Activated naive CD8-positive, alpha-beta T cell treated with anti-CD3 and anti-CD28 coated beads, Interleukin-2, amount 10 ng/mL, durations not matched to agents 7 days and 5 days (primary cell): ENCODE results near the gene KRTCAP2. TPM values are rescaled to one million over a fixed set of nuclear protein-coding genes. Genes with fewer than 3 reads are reported as not detected.
"Not testable (repeated sequence)": the region's sequence is repeated elsewhere in the genome, so short reads cannot be mapped to it uniquely, and the experiment has no call there.

Experiments
- ATAC-seq: fragments of 150-1000 bp; cut with Tn5 transposase; one replicate; pipeline ENCODE4 v1.10.0; 2021; ENCODE audit warnings: low read depth, moderate library complexity
- POLR2A ChIA-PET: fragments of 350-600 bp; sonication (Branson Sonifier 250); formaldehyde crosslinking; loops from one replicate; lab custom pipeline; 2021; ENCODE audit warnings: antibody characterized with exemption; lab: Charles Lee
- DNase-seq: peaks from one replicate; pipeline ENCODE4 v3.0.0; 2021
- H3K27ac Mint-ChIP-seq: one replicate; pipeline ENCODE4 v1.8.0; 2022; ENCODE audit warnings: mild to moderate bottlenecking, mixed read lengths
- H3K27me3 Mint-ChIP-seq: one replicate; pipeline ENCODE4 v1.8.0; 2022; ENCODE audit warnings: mild to moderate bottlenecking, moderate library complexity, mixed read lengths
- H3K36me3 Mint-ChIP-seq: one replicate; pipeline ENCODE4 v1.8.0; 2021; ENCODE audit warnings: mild to moderate bottlenecking, mixed read lengths
- H3K4me1 Mint-ChIP-seq: one replicate; pipeline ENCODE4 v1.8.0; 2021; ENCODE audit warnings: mixed read lengths
- H3K4me3 Mint-ChIP-seq: one replicate; pipeline ENCODE4 v1.8.0; 2022; ENCODE audit warnings: mild to moderate bottlenecking, moderate library complexity, mixed read lengths
- H3K9me3 Mint-ChIP-seq: one replicate; pipeline ENCODE4 v1.8.0; 2021; ENCODE audit warnings: mixed read lengths
- total RNA-seq, 2 experiments: library from RNA; stranded (reverse); gene quantifications; one replicate each; pipeline ENCODE4 v1.2.3, GENCODE V29; 2021

Gene KRTCAP2
- total RNA-seq, 2 experiments from 2014 or later = 146 to 170 TPM

DNA sequence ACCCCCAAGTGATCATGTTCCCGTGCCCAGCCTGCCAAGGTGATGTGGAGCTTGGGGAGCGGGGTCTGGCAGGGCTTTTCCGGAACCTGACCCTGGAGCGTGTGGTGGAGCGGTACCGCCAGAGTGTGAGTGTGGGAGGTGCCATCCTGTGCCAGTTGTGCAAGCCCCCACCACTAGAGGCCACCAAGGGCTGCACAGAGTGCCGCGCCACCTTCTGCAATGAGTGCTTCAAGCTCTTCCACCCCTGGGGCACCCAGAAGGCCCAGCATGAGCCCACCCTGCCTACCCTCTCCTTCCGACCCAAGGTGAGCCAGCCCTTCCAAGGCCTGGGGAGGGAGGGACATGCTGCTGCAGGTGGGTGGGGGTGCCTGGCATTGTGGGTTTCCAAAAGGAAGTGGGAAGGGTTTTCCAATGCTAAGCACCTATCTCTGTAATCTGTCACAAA, 2.8 kb upstream of the KRTCAP2 start:
- peak overlapping the region; percentile 40 for H3K4me3 Mint-ChIP-seq
- DNase-seq (peak; percentile 43), ATAC-seq (no peak)
- no peaks in the 10 kb centered on the region for H3K27me3 Mint-ChIP-seq
- H3K36me3 Mint-ChIP-seq = peaks cover 11% of the 10 kb centered on the region
- H3K9me3 Mint-ChIP-seq = no peaks in the 10 kb centered on the region
- peaks cover 29% of the 10 kb centered on the region for H3K4me1 Mint-ChIP-seq
- POLR2A ChIA-PET = interaction anchor here (0.5 to 4.6 kb wide), 5 partner anchors 18 to 568 kb away, joined by 3 to 78 read pairs (median 26); partner anchors contain the start of genes ADAR, MTX1 and THBS3
- H3K27ac Mint-ChIP-seq = peak overlapping the region; percentile 59

GRCh38 chr1:155175281-155175926, 2.3 kb upstream of the KRTCAP2 start:
- H3K27me3 Mint-ChIP-seq = no peaks in the 10 kb centered on the region
- no peak overlapping the region for H3K27ac Mint-ChIP-seq
- POLR2A ChIA-PET = interaction anchor here (0.5 to 4.6 kb wide), 9 partner anchors 16 to 567 kb away, joined by 3 to 78 read pairs (median 7); partner anchors contain the start of genes ADAR, MTX1, SLC50A1 and THBS3
- no peak for ATAC-seq
- H3K4me3 Mint-ChIP-seq = peak overlapping the region; percentile 96
- no peak for DNase-seq
- no peaks in the 10 kb centered on the region for H3K9me3 Mint-ChIP-seq
- H3K4me1 Mint-ChIP-seq = peaks cover 29% of the 10 kb centered on the region
- H3K36me3 Mint-ChIP-seq = peaks cover 11% of the 10 kb centered on the region

DNA sequence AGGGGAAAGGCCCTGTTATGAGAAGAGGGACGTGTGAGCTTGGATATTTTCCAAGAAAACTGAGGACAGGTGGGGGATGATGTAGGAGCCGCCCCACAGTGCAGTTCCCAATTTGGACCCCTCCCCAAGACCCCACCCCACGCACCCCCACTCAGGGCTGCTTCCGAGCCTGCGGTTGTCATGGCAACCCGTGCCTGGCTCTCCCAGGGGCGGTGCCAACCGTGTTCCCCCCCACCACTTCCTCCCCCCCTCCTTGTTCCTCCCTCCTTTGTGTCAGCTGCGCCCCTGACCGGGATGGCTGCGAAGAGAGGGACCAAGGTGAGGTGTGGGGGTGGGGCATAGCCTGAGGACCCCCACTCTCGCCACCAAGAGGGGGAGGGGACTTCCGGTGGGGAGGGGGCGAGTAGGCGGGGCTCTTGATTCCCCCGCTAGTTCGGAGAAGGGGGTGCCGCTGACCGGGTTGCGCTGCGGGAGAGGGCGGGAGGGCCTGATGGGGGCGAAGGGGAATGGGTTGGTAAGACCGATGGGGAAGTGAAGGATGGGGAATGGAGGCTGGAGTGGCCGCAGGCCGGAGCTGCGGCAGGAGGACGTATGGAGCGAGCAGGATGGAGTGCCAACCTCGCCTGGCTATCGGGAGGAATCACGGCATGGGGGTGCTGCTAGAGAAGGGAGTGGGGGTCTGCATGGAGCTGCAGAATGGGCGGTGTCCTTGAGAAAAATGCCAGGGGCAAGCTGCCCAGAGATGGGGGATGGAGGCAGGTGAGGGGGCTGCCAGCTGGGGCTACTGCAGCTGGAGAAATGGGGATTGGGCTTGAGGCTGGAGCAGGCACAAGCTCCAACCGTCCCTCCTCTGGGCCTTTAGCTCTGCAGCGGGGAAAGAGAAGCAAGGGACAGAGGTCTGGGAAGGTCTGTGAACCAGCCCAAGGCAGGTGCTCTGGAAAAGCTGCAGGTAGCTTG, 1.5 kb upstream of the KRTCAP2 start:
- H3K27ac Mint-ChIP-seq = peak overlapping the region; percentile 97
- DNase-seq (peak; percentile 68), ATAC-seq (no peak)

DNA sequence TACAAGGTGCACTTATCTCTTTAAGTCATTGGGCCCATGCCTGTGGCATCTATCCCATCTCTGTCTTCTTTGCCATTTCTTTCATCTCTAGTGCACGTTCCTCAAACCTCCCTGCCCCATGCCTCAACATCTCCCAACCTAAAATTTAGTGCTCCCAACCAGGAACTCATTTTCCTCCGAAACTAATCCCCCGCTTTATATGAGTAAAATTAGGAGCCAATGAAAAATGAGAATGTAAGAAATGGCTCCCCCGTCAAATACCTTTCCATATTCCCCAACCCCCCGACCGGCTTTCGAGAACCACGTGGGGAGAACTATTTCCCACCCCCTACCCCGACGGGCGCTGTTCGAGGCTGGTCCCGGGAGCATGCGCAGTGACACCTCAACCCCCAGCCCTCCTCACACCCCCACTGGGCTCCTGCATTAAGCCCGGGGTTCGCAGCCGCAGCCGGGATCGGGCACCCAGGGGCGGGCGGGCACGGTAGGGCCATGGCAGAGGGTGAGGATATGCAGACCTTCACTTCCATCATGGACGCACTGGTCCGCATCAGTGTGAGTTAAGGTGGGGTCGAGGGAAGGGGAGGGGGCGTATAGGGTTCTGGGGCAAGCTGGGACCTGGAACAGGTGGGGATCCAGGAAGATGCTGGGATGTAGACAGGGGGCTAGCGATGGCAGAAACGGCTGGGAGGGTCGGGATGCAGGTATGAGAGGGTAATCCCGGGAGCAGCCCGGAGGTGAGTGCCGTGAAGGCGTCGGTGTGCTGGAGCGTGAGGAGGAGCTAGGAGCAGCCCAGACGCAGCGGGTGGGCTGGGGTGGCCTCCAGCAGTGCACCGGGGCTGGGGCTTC, 597 bp upstream of the KRTCAP2 start, which contains the start of gene TRIM46:
TRIM46 (plus strand) TSS at position 372 of the 846 bp plus-strand sequence; CDS start at position 490, 118 bp downstream.
- H3K9me3 Mint-ChIP-seq = no peaks in the 10 kb centered on the region
- no peaks in the 10 kb centered on the region for H3K27me3 Mint-ChIP-seq
- peak within 1 kb of the TSS; percentile 97 for H3K27ac Mint-ChIP-seq
- peaks cover 29% of the 10 kb centered on the region for H3K4me1 Mint-ChIP-seq
- ATAC-seq (peak; percentile 43), DNase-seq (peak; percentile 74)
- H3K36me3 Mint-ChIP-seq = peaks cover 16% of the 10 kb centered on the region
- H3K4me3 Mint-ChIP-seq = peak within 1 kb of the TSS; percentile 96
- POLR2A ChIA-PET = interaction anchor here (0.6 to 4.6 kb wide), 20 partner anchors 11 to 551 kb away, joined by 3 to 78 read pairs (median 6); partner anchors contain the start of genes FDPS, MTX1 and THBS3

More for the DNA sequence above, 1.5 kb upstream of the KRTCAP2 start:
- Mint-ChIP-seq H3K4me3 (peak overlapping the region; percentile 96), H3K9me3 (no peaks in the 10 kb centered on the region), H3K4me1 (peaks cover 29% of the 10 kb centered on the region), H3K27me3 (no peaks in the 10 kb centered on the region), H3K36me3 (peaks cover 15% of the 10 kb centered on the region)
- POLR2A ChIA-PET = interaction anchor here (0.6 to 4.6 kb wide), 11 partner anchors 11 to 149 kb away, joined by 3 to 78 read pairs (median 6); partner anchors contain the start of genes MTX1, SLC50A1 and THBS3

GRCh38 chr1:155171836-155172731, 1.0 kb downstream of the KRTCAP2 start:
- Mint-ChIP-seq H3K4me3 (peak overlapping the region; percentile 96), H3K36me3 (peaks cover 14% of the 10 kb centered on the region), H3K9me3 (no peaks in the 10 kb centered on the region), H3K27ac (peak overlapping the region; percentile 97), H3K4me1 (peaks cover 38% of the 10 kb centered on the region), H3K27me3 (no peaks in the 10 kb centered on the region)
- ATAC-seq (no peak), DNase-seq (no peak)
- POLR2A ChIA-PET = interaction anchor here (0.6 to 4.6 kb wide), 13 partner anchors 22 to 136 kb away, joined by 3 to 78 read pairs (median 7); partner anchors contain the start of genes FDPS, MTX1 and THBS3

- no peak for ATAC-seq
- H3K27ac Mint-ChIP-seq = no peak overlapping the region
- H3K4me3 Mint-ChIP-seq = no peak overlapping the region
- no peak for DNase-seq
- H3K36me3 Mint-ChIP-seq = peaks cover 14% of the 10 kb centered on the region
- no peaks in the 10 kb centered on the region for H3K27me3 Mint-ChIP-seq
- POLR2A ChIA-PET = no interaction called here
- H3K4me1 Mint-ChIP-seq = peaks cover 33% of the 10 kb centered on the region
- no peaks in the 10 kb centered on the region for H3K9me3 Mint-ChIP-seq
These were observed 2.3 kb downstream of the KRTCAP2 start for GRCh38 chr1:155170806-155171205.

DNA sequence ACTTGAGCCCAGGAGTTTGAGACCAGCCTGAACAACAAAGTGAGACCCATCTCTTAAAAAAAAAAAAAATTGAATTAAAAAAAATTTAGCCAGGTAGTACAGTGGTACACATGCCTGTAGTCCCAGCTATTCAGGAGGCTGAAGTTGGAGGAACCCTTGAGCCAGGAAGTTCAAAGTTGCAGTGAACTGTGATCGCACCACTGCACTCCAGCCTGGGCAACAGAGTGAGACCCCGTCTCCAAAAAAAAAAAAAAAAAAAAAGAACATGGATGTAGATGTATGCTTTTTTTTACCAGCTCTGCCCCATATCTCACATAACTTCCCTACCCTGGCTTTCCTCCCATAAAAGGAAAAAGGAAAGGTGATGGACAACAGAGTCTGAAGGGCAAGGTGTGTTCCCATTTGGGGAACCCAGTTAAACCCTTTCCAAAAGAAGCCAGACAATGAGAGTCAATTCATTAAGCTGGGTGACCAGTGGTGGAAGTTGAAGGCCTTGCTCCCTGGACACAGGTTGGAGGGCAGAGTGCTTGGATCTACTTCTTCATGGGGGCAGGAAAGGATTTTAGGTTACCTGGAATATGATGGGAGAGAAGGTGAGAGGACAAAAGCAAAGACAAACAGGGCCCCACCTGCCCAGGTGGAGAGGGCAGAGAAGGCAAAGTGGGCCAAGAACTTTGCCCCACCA, 2.9 kb downstream of the KRTCAP2 start:
- H3K4me3 Mint-ChIP-seq = no peak overlapping the region
- H3K4me1 Mint-ChIP-seq = peaks cover 33% of the 10 kb centered on the region
- POLR2A ChIA-PET = no interaction called here
- no peak overlapping the region for H3K27ac Mint-ChIP-seq
- no peaks in the 10 kb centered on the region for H3K9me3 Mint-ChIP-seq
- ATAC-seq = no peak
- H3K36me3 Mint-ChIP-seq = peaks cover 14% of the 10 kb centered on the region
- H3K27me3 Mint-ChIP-seq = no peaks in the 10 kb centered on the region
- no peak for DNase-seq

DNA sequence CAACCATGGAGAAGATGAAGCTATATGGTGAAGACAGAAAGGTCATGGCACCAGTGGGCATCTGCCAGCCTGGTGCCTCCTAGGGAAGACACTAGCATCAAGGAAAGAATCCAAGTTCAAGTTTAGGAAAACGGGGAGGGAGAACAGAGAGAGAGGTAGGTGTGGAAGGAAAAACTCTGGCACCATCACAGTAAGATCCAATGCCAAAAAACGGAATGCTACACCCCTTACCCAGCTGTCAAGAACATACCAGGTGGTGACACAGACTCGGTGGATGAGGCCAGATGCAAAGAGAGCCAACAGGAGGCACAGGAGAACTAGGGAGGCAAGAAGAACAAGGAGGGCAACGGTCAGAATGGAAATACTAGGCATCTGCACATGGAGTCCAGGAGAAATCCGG, 3.6 kb downstream of the KRTCAP2 start:
- Mint-ChIP-seq H3K9me3 (no peaks in the 10 kb centered on the region), H3K36me3 (peaks cover 14% of the 10 kb centered on the region), H3K4me3 (no peak overlapping the region), H3K4me1 (peaks cover 28% of the 10 kb centered on the region), H3K27me3 (no peaks in the 10 kb centered on the region), H3K27ac (no peak overlapping the region)
- ATAC-seq (no peak), DNase-seq (no peak)
- POLR2A ChIA-PET = interaction anchor here (2.9 kb wide), 1 partner anchor 78 kb away, joined by 15 read pairs; no protein-coding TSS in a partner anchor

DNA sequence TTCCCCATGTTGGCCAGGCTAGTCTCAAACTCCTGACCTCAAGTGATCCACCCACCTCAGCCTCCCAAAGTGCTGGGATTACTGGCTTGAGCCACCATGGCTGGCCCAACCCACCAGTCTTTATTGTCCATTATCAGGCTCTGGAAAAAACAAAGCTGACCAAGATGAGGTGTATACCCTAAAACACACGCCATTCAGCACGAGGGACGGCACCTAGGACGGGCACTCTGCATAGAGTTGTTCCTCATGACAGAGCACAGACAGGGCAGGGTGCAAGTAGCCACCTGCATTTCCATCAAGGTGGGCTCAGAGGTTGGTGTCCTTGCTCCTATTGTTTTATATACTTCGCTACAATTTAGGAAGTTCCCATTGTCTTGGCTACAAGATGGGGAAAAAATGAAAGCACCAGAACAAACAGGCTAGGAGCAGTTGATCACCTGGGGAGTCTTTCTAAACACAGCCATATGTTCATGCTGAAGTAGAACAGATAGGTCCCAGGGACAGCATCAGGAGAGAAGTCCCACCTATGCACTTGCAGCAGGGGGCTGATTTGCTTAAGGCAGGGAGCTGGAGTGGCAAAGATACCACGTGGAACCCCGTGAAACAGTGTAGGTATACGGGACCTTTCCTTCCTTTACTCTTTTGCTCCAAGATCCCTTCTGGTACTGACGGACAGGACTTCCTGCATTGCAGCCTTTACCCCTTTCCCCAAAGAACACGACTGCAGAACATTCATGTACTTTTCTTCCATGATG, 4.5 kb downstream of the KRTCAP2 start:
- Mint-ChIP-seq H3K27me3 (no peaks in the 10 kb centered on the region), H3K9me3 (no peaks in the 10 kb centered on the region), H3K4me1 (peaks cover 26% of the 10 kb centered on the region), H3K36me3 (peaks cover 14% of the 10 kb centered on the region), H3K4me3 (no peak overlapping the region), H3K27ac (no peak overlapping the region)
- POLR2A ChIA-PET = interaction anchor here (1.0 to 2.9 kb wide), 2 partner anchors 77 to 80 kb away, joined by 4 to 15 read pairs; no protein-coding TSS in a partner anchor
- DNase-seq (no peak), ATAC-seq (no peak)

GRCh38 chr1:155168105-155168445, 5.0 kb downstream of the KRTCAP2 start:
- not testable (repeated sequence) for H3K9me3 Mint-ChIP-seq, DNase-seq, ATAC-seq, H3K4me3 Mint-ChIP-seq, H3K27ac Mint-ChIP-seq, H3K27me3 Mint-ChIP-seq
- Mint-ChIP-seq H3K36me3 (peaks cover 13% of the 10 kb centered on the region), H3K4me1 (peaks cover 21% of the 10 kb centered on the region)
- POLR2A ChIA-PET = interaction anchor here (0.9 to 2.9 kb wide), 4 partner anchors 39 to 83 kb away, joined by 3 to 15 read pairs (median 4); no protein-coding TSS in a partner anchor
